ENCODE results near the gene PVALEF.
A peak's percentile ranks its signal among the peaks of the same experiment; 100 is the strongest.

Gene PVALEF

DNA sequence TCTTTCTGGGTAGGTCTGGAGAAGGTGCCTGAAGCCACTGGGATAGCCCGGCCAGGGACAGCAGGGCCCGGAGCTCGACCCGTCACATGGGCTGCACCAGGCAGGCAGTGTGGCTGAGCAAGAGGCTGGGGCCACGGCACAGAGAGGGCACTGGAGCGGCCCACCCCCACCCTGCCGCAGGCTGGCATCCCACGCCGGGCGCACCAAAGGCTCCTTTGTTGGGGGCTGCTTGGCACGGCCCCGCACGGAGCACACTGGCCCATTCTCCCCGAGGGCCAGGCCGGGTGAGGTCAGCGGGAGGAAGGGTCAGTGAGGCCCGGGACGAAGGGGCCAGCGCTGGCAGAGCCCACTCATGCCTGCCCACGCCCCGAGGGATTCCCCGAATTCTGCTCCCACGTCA lies 36.5 kb upstream of the PVALEF start:
- DNase-seq (ENCODE audit: low spot score), result no peak

DNA sequence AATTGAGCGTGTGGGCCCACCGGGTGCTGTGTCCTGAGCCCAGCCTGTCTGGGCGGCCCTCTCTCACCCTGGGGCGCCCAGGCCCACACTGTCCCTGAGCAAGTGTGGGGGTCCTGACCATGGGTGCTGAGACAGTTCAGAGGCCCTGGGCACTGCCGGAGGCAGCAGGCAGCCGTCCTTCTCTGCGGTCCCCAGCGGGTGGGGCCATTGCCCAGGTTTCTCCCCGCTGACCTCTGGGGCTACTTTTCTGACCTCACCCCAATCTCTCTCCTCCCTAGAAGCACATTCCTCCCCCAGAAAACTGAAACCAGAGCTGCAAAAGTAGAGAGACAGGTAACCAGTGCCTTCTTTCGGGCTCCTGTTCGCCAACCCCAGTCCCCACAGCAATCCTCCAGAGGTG lies 36.0 kb upstream of the PVALEF start:
- DNase-seq (ENCODE audit: low spot score), result no peak

DNA sequence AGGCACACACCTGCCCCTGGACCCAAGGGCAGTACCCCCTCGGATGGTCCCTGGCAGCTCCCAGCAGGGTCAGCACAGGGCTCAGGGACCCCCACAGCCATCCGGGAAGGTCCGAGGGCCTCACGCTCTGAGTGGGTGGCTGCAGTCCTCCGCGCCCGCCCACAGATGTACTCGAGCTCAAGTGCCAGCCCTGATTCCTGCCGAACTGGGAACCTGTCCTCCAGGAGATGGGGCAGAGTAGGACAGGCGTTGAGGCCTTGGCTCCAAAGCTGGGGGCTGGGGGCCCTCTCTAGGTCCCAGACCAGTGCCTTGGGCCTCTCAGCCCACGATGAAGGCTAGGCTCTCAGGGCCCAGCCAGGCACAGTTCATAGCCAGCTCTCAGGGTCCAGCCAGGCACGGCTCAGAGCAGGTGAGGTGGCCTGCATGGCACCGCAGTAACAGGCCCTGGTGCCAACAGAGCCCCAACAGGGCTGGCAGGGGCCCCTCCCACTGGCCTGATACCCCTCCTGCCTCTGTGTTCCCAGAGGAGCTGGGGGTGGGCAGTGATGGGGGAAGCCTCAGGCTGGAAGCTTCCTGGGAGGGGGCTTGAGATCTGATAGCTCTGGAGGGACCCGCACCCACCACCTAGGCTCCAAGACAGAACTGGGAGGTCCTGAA lies 35.5 kb upstream of the PVALEF start:
- DNase-seq (ENCODE audit: low spot score), result no peak

DNA sequence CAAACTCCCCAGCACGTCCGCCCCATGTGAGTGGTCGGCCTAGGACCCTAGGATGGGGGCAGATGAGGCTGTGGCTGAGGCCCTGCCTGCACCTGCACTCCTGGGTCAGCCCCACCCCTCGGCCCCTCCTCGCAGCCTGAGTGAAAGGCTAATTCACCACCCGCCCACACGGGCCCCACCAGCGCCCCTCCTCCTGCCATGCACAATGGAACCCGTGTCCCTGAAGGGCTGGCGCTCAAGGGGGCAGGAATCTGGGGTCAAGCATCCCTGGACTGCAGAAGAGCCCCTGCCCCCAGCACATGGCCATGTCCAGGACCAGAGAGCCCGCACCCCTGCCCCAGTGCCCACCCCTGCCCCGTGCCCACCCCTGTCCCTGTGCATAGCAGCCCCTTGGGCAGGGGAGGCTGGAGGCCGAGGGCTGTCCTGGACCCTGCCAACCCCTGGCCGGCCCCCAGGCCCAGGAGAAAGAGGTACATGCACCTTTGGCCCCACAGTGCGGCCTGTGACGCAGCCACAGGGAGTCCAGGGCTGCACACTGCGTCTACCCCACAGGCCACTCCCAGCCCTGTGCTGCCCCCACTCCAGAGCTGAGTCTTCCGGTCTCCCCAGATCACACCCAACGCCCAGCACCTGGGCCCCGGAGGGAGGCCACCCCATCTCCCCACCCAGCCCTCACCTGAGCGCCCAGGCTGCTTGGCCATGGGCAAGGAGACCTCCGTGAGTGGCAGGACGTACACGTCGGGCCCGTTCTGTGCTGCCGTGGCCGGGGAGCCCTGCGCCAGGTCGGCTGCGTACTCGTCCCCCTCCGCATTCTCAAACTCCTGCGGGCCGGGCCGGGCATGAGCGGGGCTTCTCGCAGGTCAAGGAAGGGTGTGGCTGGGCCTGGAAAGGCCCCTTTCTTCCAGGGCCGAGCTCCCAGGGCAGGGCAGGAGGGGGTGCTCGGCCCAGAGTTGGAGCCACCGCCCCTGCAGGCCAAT lies 34.6 kb upstream of the PVALEF start:
- no peak for DNase-seq (ENCODE audit: low spot score)

GRCh38 chr17:81131486-81132196 lies 33.7 kb upstream of the PVALEF start:
- DNase-seq (ENCODE audit: low spot score), result no peak

- DNase-seq (ENCODE audit: low spot score), result no peak
Measured at GRCh38 chr17:81132197-81132540, 33.1 kb upstream of the PVALEF start.

DNA sequence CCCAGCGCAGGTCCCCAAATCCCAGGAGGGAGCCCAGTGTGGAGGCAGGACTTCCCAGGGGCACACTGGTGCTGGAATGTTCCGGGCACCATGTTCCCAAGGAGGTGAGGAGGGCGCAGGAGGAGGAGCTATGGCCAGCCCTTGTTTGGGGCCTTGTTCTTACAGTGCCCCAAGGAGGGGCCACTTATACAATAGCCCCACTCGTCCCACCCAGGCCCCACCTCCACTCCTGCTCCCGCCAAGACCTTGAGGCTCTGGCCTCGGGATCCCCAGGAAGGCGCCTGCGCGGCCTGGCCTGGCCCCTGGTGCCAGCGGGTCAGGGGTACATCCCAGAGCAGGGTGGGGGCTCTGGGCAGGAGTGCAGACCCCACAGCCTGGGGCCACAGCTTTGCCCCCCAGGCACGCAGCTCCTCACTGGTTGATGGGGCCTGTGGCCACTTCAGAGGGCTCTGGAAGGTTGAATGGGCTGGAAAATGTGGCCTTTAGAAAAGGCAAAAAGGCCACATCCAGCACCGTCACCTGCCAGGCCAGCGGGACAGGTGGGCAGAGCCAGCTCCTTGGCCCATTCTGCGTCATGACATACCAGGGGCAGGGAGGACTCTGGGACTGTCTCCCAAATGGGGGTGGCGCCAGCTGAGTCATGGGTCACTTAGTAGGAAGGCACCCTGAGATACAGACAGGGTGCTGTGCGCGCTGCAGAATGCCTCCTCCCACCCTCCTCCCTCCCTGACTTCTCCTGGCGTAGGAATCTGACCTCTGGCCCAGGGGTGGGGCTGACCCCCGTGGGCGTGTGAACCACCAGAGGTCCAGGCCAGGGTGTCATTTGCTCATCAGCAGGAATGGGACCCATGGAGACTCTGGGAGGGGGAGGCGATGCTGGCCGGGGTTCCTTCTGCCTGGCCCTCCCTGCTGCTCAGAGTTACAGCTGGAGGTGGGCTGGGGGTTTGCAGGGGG lies 32.3 kb upstream of the PVALEF start:
- DNase-seq (ENCODE audit: low spot score), result no peak

- no peak for DNase-seq (ENCODE audit: low spot score)
Measured at GRCh38 chr17:81134064-81134781, 31.1 kb upstream of the PVALEF start.

DNA sequence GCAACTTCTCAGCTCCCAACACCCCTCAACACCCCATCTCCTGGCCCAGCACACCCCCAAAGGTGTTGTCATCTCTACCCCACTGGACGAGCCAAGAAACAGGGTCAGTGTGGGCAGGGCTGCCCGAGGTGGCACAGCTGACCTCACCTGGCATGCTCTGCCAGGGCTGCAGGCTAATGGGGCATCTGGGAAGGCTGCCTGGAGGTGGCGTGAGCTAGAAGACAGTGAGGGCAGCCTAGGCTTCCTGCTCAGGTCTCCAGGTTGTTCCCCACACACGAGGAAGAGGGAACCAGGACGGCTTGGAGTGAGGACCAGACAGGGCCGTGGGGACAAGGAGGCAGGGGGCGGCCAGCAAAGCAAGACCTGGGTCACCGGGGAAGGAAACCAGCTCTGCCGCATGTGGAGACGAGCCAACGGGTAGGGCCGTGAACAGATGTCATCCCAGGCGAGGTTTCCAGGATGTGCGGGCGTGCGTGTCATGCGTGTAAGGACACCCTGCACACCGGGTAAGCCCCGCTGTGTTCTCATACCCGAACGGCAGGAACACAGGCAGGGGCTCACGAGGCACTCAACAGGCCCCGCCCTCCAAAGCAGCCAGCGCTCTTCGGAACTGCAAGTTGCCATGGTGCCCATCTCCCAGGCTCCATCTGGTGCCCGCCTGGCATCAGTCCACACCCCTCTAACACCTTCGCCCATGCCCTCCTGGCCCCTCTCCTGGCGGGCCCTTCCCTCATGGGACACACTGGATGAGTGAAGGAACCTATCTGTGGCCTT lies 29.6 kb upstream of the PVALEF start:
- DNase-seq (ENCODE audit: low spot score), result no peak

GRCh38 chr17:81136366-81136765 lies 28.9 kb upstream of the PVALEF start:
- DNase-seq (ENCODE audit: low spot score), result no peak

DNA sequence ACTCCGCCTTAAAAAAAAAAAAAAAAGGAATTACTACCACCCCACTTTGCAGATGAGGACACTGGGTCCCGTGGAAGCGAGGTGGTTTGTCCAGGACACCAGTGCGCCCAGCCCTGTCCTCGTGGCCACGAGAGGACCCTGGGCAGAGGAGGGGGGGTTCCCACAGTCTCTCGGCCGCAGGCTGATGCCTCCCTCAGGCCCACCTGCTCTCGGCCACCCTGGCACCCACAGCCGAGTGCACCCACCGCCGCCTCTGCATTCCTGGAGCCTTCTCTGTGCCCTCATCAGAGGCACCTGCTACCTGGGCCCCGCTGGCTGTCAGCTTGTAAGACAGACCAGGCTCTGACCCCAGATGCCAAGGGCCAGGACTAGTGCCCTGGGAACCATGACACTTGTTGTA lies 28.1 kb upstream of the PVALEF start:
- no peak for DNase-seq (ENCODE audit: low spot score)

GRCh38 chr17:81138083-81138482 lies 27.2 kb upstream of the PVALEF start:
- DNase-seq (ENCODE audit: low spot score), result no peak

- no peak for DNase-seq (ENCODE audit: low spot score)
Measured at GRCh38 chr17:81138500-81138899, 26.8 kb upstream of the PVALEF start.

GRCh38 chr17:81139428-81139827 lies 25.9 kb upstream of the PVALEF start:
- DNase-seq (ENCODE audit: low spot score), result no peak

- DNase-seq (ENCODE audit: low spot score), result no peak
Measured at GRCh38 chr17:81140018-81140417, 25.3 kb upstream of the PVALEF start.

- no peak for DNase-seq (ENCODE audit: low spot score)
Measured at GRCh38 chr17:81140695-81141094, 24.6 kb upstream of the PVALEF start.

- peak; percentile 54 for DNase-seq (ENCODE audit: low spot score)
Measured at GRCh38 chr17:81142301-81143199, 22.8 kb upstream of the PVALEF start.

DNA sequence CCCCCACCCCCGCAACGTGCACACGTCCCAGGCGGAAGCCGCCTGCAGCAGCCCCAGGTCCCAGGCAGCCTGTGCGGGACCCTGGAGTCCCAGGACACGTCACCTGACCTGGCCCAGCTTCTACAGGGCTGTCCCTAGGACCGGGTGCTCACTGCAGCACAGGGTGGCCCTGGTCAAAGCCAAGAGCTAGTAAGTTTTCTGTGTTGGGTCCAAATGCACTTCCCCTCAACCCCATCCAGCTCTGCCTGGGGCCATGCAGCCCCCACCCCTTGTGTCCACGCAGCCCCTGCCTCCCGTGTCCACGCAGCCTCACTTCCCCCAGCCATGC lies 22.1 kb upstream of the PVALEF start:
- no peak for DNase-seq (ENCODE audit: low spot score)

DNA sequence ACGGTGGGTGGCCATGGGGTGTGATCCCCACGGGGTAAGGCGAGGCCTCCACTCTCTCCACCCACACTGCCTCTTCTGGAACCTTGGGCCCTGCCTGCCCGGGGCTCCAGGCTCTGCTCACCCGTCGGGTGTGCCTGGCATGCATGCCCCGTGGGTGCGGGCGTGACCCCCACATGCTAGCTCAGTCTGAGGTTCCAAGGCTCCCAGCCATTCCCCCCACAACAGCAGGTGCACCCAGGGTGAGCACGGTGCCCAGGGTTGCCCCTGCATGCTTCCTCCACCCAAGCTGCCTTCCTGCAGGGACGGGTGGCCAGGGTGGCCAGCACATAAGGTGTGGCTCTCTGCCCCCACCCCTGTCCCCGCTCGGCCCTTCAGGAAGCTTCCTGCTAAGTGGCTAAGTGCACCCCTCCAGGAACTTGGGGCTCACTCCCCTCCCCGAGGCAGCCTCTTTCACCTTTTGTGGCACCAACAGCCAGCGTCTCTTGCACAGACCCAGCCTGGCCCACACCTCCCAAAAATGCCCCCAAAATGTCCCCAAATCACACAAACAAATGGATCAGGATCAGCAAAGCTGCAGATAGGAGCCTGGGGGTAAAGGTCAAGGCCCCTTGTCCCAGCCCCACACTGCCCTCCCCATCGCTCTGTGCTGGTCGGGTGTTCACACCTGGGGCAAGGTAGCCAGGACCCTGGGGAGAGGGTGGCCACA lies 21.4 kb upstream of the PVALEF start:
- no peak for DNase-seq (ENCODE audit: low spot score)
